ENCODE data around the gene CNP.
A peak's percentile ranks its signal among the peaks of the same experiment; 100 is the strongest.
"Not testable (repeated sequence)": the region's sequence is repeated elsewhere in the genome, so short reads cannot be mapped to it uniquely, and the experiment has no call there.

Gene CNP

DNA sequence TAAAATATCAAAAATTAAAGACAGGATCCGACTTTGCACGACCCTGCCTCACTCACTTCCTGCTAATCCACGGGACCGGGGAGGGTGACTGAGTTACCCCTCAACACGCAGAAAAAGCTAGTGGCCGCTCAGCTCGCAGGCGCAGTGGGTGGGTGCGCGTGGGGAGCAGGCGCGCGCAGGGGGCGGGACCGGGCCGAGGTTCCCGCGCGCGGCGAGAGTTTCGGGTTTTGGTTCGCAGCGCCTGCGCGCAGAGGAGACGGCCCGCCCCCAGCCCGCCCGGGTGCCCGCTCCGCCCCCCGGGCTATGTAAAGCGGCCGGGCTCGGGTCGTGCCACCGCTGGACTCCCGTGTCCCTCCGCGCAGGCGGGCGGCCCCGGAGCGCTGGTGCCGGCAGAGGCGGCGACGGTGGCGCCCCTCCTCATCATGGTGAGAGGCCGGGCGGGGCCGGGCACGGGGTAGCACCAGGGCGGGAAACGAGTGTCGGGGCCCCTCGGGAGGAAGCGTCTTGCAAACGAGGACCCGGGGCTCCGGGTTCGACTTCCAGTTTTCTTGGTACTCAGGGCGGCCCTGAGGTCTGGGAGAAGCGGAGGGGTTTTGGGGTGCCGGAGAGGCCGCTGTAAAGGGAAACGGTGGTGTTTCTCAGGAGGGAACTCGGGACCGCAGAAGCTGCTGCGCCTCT lies at the start of gene CNP:
CNP (plus strand) TSS at position 333 of the 678 bp plus-strand sequence; CDS start at position 423, 90 bp downstream.
- DNase-seq = peak; percentile 94

DNA sequence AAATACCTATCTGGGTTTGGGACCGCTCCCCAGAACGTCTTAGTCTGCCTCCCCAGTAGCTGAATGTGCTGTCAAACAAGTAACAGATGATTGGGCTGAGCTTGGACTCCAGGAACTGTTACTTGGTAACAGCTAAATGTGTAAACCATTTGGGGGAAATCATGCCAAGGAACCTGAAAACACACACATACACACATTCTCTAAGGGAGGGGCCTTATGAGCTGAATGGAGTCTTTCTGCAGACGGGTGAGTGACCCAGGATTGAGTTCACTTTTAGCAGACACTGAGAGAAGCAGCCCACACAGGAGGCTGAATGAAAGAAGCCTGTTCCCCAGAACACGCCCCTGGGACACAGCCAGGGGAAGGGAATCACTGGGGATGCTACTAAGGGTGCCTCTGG lies 49.4 kb upstream of the CNP start:
- DNase-seq = no peak

GRCh38 chr17:41917679-41918313 lies 48.8 kb upstream of the CNP start:
- peak; percentile 50 for DNase-seq

DNA sequence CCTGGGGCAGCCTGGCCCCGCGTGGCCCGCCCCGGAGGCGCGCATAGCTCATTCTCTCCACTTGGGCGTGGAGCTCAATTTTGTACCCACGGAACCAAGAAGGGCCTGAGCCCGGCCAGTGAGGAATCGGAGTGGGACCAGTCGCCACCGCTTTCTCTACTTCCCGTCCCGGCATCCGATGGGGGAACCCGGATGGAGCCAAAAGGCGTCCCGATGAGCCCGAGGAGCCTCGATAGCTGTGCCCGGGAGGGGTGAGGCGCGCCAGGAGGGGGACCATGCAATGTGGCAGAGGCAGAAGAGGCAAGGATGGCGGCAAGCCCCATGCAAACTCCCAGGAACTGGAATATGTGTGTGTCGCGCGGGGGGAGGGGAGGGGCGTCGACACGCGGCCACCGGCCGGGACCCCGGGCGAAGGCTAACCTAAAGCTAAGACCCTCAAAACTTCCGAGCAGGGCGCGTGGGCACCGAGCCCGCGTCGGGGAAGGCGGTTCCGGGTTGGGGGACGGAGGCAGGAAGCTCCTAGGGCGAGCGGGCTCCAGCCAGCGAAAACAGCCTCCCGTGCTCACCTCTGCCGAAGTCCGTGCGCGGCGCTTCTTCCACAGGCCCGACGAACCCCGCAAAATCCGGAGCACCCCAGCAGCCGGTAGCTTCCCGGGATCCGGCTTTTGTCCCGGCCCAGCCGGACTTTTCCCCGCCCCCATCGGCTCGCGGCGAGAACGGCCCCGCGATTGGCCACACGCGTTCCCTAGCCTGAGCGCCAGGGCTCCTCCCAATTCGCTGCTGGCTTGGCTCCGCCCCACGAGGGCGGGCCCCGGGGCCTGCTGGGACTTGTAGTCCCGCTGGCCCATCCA lies 48.1 kb upstream of the CNP start, which contains the start of gene ACLY:
ACLY (minus strand) TSS at position 638 of the 851 bp plus-strand sequence. CDS start 5,078 bp downstream, outside the sequence.
- DNase-seq = peak; percentile 96

- DNase-seq = no peak
Observed at GRCh38 chr17:41919165-41919817, 47.3 kb upstream of the CNP start.

DNA sequence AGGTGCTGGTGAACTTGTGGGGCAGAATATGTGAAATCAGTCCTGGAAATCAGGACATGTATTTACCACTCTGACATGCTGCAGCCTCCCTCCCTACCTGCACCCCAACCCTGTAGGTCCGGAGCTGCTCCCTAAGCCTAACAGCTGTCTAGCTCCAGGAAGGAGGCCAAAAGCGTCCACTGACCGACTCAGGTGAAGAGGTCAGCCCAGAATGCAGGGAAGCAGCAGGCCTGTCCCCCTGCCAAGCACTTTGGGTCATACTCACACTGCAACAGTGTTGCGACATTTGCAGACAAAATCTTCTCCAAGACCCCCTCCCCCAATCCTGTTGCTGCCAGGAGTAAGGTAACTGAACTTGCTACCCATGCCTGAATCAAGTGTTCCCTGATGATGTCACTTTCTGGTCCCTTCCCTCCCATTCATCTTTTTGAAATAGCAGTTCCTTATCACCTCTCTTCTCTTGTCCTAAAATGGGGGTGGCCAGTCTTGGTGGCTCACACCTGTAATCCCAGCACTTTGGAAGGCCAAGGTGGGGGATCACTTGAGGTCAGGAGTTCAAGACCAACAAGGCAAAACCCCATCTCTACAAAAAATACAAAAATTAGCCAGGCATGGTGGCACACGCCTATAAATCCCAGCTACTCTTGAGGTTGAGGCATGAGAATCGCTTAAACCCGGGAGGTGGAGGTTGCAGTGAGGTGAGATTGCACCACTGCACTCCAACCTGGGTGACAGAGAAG lies 46.6 kb upstream of the CNP start:
- DNase-seq = no peak

GRCh38 chr17:41920580-41920955 lies 46.0 kb upstream of the CNP start:
- DNase-seq = no peak

DNA sequence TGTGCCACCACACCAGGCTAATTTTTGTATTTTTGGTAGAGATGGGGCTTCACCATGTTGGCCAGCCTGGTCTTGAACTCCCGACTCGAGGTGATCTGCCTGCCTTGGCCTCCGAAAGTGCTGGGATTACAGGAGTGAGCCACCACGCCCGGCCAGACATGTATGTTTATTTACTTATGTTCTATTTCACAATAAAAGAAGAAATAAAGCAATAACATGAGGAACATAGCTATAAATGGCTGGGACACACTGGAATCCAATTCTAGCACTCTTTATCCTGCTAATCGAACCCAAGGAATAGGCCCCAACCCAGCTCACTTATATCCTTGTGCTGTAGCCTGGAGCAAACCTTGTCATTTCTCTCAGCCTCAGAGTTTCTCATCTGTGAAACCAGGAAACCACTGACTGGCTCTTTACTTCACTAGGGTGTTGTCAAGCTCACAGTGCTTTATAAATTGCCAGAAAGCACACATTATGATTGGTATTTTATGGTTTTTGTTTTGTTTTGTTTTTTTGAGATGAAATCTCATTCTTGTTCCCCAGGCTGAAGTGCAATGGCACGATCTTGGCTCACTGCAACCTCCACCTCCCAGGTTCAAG lies 40.5 kb upstream of the CNP start:
- DNase-seq = no peak

DNA sequence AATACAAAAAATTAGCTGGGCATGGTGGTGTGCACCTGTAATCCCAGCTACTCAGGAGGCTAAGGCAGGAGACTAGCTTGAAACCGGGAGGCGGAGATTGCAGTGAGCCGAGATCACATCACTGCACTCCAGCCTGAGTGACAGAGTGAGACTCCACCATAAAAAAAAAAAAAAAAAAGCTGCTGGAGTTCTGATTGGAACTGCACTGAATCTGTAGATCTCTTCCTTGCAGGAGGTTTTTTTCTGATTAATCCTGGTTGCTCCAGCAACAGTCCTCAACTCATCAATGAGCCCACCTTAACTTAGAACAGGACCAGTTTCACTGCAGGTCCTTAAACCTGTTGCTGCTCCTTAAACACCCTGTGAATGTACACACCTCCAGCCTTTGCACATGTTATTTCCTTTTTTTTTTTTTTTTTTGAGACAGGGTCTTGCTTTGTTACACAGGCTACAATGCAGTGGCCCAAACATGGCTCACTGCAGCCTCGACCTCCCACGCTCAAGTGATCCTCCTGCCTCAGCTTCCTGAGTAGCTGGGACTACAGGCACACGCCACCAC lies 37.8 kb upstream of the CNP start:
- no peak for DNase-seq

DNA sequence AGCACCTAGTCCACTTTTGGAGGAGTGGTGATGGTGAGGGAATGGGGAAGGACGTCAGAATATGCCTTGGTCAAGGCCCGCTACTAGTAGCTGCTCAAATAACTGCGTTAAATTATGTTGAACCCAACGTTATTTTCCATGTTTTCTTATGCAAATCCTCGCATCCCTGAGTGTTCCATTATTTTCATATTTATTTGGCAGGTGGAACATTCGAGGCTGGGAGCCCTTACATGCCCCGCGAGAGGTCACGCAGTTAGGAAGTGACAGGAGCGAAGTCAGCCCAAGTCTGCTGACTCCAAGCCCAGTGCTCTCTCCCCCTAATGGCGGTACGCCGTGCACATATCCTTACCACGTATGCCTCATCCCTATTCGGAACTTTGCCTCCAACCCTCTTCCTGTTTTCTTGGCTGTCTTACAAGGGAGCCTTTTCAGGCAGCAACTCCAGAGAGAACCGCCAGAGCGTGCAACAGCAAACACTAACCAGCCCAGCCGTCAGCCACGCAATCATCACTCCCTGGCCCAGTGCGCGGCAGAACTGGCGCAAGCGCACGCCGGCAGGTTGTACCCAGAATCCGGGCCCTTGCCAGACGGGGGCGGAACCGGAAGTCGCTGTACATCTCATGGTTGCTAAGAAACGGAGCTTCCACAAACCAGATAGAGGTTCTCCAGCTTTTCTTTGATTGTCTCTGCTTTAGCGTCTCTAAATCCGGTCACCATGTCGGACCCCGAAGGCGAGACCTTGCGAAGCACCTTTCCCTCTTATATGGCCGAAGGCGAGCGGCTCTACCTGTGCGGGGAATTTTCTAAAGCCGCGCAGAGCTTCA lies 36.4 kb upstream of the CNP start, which contains the start of gene ODAD4:
ODAD4 (plus strand) TSS at position 609 of the 824 bp plus-strand sequence; CDS start at position 716, 107 bp downstream.
- peak; percentile 94 for DNase-seq

DNA sequence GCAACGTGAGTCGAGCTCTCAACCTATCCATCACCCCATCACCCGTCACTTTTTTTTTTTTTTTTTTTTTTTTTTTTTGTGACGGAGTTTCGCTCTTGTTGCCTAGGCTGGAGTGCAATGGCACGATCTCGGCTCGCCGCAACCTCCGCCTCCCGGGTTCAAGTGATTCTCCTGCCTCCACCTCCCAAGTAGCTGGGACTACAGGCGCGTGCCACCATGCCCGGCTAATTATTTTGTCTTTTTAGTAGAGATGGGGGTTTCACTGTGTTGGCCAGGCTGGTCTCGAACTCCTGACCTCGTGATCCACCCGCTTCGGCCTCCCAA lies 35.8 kb upstream of the CNP start:
- not testable (repeated sequence) for DNase-seq

- not testable (repeated sequence) for DNase-seq
Observed at GRCh38 chr17:41931715-41932114, 34.9 kb upstream of the CNP start.

- DNase-seq = no peak
Observed at GRCh38 chr17:41932816-41933389, 33.7 kb upstream of the CNP start.

DNA sequence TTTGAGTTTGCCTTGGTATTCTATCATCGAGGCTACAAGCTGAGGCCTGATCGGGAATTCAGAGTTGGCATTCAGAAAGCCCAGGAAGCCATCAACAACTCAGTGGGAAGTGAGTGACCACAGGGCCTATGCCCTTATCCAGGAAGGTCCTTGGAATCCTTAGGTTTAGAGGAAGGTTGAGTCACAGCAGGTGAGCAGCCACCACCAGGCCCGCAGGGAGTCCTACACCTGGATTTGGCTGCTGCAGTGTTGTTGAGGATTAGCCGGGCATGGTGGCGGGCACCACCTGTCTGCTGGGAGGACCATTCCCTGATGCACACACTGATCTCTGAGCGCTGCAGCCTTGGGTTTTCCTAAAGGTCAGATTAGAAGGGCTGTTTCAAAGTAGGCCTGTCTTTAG lies 31.0 kb upstream of the CNP start:
- DNase-seq = no peak

DNA sequence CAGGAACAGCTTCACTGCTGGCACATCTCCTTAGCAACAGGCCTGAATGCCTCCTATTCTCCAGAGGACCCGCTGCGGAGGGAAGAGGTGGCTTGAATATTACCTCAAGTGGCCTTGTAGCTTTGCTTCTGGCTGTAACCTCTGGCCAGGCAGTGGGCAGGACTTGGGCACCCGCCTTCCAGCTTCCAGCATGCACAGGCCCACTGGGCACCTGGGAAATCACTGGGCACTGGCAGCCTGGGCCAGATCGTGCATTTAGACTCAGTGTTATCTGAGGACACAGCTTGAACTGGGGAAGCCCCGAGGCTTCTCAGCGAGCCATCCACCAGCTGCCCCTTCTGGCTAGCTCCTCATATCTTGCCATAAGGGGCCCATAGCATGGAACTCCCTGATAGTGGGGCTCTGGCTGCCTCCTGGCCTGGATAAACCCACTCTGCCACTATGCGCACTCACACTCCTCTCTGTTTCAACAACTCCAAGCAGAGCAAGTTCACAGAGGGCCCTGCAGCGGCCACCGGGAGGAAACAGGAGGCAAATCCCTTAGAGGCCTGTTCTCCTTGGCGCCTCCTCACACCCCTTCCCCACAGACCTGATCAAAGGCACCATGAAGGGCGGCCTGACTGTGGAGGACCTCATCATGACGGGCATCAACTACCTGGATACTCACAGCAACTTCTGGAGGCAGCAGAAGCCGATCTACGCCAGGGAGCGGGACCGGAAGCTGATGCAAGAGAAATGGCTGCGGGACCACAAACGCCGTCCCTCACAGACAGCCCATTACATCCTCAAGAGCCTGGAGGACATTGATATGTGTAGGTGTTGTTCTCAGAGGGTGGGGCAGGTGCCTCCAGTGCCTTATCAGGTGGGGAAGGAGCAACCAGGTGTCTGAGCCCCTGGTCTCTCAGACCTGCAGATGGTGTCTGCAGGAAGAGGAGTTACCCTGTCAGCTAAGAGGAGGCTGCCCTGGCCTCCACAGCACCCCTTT lies 28.3 kb upstream of the CNP start:
- DNase-seq = no peak

DNA sequence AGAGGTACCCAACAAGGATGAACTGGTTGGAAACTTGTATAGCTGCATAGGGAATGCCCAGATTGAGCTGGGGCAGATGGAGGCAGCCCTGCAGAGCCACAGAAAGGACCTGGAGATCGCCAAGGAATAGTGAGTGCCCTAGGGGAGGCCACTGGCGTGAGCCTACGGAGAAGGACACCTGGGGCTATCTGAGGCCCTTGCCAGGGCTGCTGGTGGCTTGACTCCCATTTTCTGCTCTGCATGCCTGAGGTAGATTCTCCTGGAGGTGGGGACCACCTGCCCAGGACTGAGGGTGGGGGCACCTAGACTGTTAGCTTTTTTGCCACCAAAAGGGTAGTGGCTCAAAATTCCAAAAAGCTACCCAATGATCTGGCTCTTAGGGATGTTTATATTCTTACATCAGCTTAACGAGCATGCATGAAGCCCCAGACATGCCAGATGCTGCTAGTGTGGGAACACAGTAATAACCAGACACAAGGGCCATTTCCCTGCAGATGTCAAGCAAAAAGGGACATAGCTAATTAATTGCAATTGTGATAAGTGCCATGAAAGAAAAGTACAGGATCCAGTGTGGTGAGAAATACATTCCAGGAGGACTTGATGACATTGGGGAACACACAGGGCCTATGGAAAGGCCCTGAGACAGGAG lies 27.4 kb upstream of the CNP start:
- DNase-seq = no peak

DNA sequence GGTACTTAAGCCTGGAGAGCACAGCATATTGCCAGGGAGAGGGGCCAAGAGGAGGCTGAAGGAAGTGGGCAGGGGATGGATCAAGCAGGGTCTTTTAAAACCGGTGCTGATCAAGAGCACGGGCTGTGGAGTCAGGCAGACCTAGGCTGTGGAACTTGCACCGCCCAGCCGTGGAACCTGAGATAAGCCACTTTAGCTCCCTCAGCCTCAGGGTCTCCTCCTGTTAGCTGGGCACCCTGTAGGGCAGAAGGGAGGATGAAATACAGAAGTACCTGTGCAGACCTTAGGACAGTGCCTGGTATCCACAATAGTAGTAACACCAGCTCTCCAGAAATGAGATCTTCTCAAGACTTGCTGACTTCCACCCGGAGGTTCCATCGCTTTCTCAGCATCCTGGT lies 26.9 kb upstream of the CNP start:
- DNase-seq = no peak

- no peak for DNase-seq
Observed at GRCh38 chr17:41941168-41941567, 25.4 kb upstream of the CNP start.

Data from activated CD4-positive, CD25-positive, alpha-beta regulatory T cell treated with anti-CD3 and anti-CD28 coated beads, Interleukin-2, amount 50 U/mL, for 72 hours (primary cell).